ENCODE results near the gene FRMD4B.
"Not testable (repeated sequence)": the region's sequence is repeated elsewhere in the genome, so short reads cannot be mapped to it uniquely, and the experiment has no call there.

Gene FRMD4B

GRCh38 chr3:69277403-69277802 is 108.5 kb downstream of the FRMD4B start:
- DNase-seq = not testable (repeated sequence)

DNA sequence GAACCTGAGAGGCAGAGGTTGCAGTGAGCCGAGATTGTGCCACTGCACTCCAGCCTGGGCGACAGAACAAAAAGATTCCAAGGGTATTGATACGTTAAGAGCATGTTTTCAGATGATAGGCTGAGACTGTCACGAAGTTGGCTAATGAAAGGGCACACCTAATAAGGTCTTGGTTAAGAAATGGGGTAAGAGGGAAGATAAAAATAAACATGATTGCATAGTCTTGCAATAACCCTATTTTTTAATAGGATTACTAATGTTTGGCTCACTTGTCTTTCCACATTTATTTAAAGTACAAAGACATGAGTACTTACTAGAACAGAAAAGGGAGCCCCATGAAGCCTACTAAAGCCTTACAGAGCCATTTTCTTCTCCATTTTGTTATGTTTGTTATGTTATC is 109.0 kb downstream of the FRMD4B start:
- DNase-seq = no peak

GRCh38 chr3:69276191-69276590 is 109.7 kb downstream of the FRMD4B start:
- not testable (repeated sequence) for DNase-seq

DNA sequence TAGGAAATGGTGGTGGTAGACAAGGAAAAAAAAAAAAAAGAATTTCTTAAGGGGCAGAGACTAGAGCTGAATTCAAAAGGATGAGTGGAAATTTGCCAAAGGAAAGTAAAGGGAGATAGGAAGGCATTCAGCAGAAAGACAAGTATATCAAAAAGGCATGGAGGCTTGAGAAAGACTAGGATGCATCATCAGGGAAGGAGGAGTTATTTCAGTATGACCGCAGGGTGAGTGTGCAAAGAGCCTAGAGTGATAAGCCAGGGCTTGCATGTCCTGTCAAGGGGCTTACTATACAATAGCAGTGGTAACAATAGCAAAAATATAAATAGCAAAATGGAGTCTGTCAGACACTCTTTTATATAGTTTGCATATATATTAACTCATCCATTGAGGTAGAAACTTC is 112.0 kb downstream of the FRMD4B start:
- DNase-seq = no peak

- no peak for DNase-seq
Measured at GRCh38 chr3:69272556-69272955, 113.3 kb downstream of the FRMD4B start.

DNA sequence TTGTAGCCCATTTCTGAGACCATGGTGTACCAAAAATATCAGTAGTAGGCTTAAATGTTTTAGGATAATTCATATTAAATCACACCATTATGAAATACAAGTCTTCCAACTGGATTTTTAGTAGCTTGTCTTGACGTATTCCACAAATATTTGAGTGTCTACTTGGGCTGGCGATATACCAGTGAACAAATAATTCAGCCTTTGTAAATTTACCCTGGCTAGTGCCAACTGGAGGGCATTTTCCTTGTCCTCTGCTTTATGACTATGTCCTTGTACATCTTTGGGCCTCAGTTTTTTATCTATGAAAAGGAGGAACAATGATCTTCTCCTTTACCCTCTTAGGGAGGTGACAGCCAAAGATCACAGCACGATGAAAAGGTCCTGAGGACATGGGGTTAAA is 114.8 kb downstream of the FRMD4B start:
- DNase-seq = no peak

DNA sequence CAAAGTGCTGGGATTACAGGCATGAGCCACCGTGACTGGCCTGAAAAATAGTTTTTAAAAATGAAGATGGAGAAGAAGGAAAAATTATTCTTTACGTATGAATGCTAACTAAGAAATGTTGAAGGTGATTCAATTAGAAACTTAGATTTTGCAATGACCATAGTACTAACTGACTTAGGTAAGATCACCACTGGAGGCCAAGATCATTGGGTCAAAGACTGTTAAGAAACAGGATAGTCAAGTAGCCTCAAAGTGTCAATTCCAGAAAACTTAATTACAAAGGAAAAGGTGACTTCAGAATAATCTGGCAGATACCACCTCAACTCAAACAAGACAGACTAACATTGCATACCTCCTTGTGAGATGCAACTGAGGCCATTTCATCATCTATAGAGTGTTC is 119.3 kb downstream of the FRMD4B start:
- no peak for DNase-seq

DNA sequence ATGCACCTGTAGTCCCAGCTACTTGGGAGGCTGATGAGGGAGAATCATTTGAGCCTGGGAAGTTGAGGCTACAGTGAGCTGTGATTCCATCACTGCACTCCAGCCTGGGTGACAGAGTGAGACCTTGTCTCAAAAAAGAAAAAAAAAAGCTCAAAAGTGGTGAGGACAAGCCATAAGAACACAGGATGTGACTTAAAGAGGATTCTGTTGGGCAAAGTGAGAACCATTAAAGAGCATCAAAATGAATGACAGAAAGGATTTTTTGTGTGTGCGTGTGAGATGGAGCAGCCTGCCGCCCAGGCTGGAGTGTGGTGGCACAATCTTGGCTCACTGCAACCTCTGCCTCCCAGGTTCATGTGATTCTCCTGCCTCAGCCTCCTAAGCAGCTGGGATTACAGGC is 119.8 kb downstream of the FRMD4B start:
- DNase-seq = not testable (repeated sequence)

DNA sequence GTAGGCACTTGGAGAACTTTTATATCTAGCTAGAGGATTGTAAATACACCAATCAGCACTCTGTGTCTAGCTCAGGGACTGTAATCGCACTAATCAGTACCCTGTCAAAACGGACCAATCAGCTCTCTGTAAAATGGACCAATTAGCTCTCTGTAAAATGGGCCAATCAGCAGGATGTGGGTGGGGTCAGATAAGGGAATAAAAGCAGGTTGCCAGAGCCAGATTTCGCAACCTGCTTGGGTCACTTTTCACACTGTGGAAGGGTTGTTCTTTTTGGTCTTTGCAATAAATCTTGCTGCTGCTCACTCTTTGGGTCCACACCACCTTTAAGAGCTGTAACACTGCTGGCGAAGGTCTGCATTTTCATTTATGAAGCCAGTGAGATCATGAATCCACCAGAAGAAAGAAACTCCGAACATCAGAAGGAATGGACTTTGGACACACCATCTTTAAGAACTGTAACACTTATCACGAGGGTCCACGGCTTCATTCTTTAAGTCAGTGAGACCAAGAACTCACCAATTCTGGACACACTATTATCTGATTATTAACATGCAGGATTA is 125.0 kb downstream of the FRMD4B start:
- not testable (repeated sequence) for DNase-seq

GRCh38 chr3:69260216-69260787 is 125.6 kb downstream of the FRMD4B start:
- DNase-seq = no peak

DNA sequence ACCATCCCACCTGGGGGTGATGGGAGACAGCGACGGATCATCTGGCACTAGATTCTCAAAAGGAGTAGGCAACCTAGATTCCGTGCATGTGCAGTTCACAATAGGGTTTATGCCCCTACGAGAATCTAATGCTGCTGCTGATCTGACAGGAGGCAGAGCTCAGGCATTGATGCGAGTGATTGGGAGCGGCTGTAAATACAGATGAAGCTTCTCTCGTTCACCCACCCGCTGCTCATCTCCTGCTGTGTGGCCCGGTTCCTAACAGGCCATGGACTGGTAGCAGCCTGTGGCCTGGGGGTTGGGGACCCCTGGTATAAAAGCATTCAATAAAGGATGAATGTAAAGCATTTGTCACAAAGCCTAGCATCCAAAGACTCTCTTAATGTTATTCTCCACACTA is 126.8 kb downstream of the FRMD4B start:
- no peak for DNase-seq

- no peak for DNase-seq
Measured at GRCh38 chr3:69255928-69256327, 130.0 kb downstream of the FRMD4B start.

DNA sequence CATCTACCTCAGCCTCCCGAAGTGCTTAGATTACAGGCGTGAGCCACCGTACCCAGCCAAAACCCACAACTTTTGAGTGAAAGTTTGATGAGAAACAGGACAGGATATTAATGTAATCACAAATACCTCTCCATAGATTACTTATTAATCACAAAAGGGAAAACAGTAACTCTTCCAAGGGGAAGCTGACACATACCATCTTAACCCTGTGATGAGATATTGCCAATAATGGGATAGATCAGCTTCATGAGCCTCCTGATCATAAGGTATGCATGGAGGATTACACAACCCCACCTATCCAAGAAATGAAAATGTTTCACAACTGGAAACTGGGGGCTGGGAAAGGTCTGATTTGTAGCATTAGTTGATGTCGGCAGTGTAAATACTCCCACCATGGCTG is 131.5 kb downstream of the FRMD4B start:
- no peak for DNase-seq

DNA sequence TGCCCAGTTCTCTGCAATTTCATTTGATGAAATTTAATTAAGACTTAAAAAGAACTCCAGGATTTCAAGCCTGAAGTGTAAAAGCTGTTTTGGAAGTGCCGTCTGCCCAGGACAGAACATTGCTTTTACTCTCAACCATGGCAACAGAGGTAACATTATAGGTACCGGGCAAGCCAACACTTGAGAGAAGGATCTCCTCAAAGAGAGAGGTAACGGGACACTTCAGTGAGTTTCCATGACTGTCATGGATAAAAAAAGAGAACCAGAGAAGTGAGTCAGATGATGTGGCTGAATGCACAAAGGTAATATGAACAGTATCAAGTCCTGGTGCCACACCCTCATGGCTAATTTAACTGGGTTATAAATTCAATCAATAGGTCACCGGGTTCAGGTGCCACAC is 133.3 kb downstream of the FRMD4B start:
- no peak for DNase-seq

GRCh38 chr3:69252141-69252540 is 133.7 kb downstream of the FRMD4B start:
- no peak for DNase-seq

DNA sequence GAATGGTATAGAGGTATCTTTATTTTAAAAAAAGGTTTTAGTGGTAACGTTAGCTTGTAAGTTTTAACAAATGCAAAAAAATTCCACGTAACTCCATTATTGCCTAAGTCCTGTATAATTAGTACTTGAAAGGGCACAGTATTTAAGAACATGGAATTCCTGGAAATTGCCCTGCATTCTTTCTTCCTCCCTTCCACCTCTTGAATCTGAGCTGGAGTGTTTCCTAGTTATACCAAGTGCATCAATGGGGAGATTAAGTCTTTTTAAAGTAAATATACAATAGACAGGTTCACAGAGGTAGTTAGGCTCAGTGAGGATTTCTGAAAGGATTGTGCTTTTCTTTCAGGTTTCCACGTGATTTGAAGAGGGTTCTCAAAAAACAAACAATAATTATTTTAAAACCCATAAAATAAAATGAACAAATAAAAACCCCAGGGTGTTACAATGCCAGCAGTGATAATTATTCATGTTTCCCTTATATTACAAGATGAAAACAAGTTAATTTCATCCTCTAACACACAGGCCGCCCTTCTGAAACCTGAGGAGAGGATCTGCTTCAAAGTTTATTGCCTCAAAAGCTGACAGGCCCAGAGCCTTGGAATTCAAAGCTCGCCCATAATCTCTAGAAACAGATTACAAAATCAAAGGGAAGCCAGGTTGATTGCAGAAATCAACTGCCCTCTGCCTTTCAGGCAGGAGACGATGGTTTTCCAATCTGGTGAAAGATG is 134.6 kb downstream of the FRMD4B start:
- DNase-seq = no peak

- DNase-seq = no peak
Measured at GRCh38 chr3:69250014-69250413, 135.9 kb downstream of the FRMD4B start.

DNA sequence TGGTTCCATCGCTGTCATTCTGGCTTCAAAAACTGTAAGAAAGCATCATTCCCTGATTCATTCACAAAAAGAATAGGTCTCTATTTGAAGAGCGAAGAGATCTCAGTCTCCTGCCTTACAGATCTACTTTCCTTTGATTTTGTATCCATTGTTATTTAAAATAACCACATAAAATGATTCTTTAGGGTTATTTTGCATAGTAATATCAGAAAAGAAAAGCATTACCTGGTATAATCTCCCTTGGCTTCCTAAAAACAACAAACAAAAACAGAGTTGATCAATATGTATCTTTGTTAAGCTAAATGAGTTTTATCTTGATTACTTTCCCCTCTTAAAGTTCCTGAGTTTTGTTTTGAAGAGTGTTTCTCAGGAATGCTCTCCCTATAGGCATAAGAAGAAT is 136.9 kb downstream of the FRMD4B start:
- no peak for DNase-seq

DNA sequence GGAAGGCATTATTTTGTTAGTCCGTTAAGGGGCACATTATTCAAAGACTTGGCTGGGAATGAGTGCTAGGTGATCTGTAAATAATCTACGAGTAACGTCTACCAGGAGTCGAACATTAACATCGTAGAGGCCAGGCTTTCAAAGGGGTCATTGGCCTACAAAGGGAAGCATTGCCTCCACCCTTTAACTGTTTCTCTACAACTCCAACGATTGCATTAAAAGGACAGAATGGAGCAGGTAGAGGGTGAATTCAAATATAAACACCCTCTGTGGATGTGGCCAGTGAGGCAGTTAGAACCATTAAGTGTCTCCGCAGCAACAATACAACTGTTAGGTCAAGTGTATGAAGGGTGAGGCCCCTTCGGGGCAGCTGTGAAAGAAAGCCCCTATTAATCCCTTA is 137.5 kb downstream of the FRMD4B start:
- no peak for DNase-seq

- DNase-seq = no peak
Measured at GRCh38 chr3:69246612-69247011, 139.3 kb downstream of the FRMD4B start.

DNA sequence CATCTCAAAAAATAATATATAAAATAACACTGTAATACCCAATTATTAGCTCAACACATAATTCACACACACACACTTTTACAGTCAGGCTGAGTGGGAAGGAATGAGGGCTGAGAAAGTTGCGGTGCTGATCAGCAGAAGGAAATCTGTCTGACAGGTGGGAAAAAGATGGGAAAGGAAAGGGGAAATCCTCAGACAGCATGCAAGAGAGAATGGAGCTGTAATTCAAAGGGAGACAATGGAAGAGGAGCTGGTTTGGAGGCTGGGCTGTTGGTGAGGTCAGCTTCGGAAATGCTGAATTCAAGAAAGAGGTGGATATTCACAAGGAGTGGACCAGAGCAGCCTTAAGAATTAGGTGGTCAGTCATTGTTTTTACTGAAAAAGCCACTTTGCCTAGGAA is 141.8 kb downstream of the FRMD4B start:
- no peak for DNase-seq

GRCh38 chr3:69241769-69242168 is 144.1 kb downstream of the FRMD4B start:
- DNase-seq = no peak

DNA sequence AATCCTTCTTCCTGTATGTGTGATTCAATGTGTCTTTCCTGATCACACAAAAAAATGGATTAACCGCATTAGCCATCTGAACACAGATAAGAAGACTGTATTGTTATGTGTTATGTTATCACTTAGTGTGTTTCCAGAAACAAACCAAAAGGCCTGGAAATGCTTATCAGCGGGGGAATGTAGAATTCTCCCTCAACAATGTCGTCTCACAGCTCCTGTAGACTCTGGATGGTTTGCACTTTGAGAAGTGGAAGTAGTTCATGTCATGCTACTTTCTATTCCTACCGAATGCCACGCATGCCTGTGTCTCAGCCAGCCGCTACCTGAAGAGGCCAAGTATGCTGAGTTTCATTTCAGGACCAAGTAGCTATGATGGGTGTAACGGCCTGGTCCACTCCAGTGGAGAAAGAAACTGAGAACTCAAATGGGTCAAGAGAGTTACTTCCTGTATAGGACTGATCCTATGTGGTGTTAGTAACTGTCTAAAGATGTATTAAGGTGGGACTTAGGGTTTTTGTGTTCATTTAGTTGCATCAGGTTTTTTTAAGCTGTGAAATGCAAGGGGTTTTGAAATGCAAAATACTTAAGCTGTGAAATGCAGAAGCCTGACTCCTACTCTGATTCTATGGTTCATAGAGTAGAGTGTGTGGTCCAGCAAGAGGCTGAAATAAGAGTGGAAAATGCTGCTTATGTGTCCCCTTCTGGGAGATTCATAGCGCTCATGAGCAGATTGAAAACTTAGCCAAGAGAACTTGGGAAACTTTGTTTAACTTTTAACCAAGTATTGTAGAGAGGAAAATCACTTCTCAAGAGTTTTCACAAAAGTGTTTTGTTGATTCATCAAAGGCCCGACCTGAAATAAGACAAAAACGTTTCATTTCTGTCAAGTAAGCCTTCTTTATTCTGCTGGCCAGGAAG is 145.0 kb downstream of the FRMD4B start:
- DNase-seq = no peak

DNA sequence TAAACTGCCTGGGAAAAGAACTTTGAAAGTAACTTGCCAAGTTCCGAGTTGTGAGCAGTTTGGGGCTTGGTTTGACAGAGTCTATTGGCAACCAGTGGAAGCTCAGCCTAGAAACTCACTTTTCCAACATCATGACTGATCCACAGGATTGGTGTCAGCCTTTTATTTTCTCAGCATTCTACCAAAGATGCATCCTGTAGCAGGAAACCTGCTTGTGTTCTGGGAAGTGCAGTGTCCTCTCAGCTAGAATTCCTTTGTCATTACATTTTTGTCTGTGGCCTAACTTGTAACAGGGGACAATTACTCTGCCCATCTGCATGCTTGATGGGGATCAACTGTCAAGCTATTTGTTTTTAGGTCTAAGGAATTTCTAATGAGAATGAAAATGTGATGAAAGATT is 146.8 kb downstream of the FRMD4B start:
- DNase-seq = no peak
